OCI-LY1 (cell line): ENCODE results near the gene ZFYVE28.

Experiments used
- H2AFZ ChIP-seq: fragments of 200-600 bp; sonication (generic), shearing (Covaris generic); 2 replicates; pipeline ENCODE4 v1.6.0; 2014; ENCODE audit warnings: antibody characterized with exemption, mild to moderate bottlenecking, low read length
- H3F3A ChIP-seq: fragments of 200-600 bp; sonication (generic), shearing (Covaris generic); 2 replicates; pipeline ENCODE4 v1.6.0; 2014; ENCODE audit warnings: mild to moderate bottlenecking, antibody characterized with exemption, low read length, moderate library complexity; ENCODE audit not compliant: insufficient read depth
- H3K27ac ChIP-seq: fragments of 200-600 bp; sonication (generic); 2 replicates; pipeline ENCODE4 v1.5.1; 2014; ENCODE audit warnings: low read length, mixed run types, mild to moderate bottlenecking, low read depth; ENCODE audit not compliant: poor library complexity, severe bottlenecking
- H3K27me3 ChIP-seq: fragments of 200-600 bp; sonication (generic); 2 replicates; pipeline ENCODE4 v1.6.0; 2014; ENCODE audit warnings: antibody characterized with exemption, mild to moderate bottlenecking, low read length, moderate library complexity; ENCODE audit not compliant: insufficient read depth
- H3K36me3 ChIP-seq: fragments of 200-600 bp; sonication (generic); 2 replicates; pipeline ENCODE4 v1.6.1; 2014; ENCODE audit warnings: mild to moderate bottlenecking, antibody characterized with exemption, low read length, moderate library complexity, mixed read lengths; ENCODE audit not compliant: insufficient read depth
- H3K4me1 ChIP-seq: fragments of 200-600 bp; sonication (generic); 2 replicates; pipeline ENCODE4 v1.5.1; 2014; ENCODE audit warnings: mild to moderate bottlenecking, low read length, moderate library complexity; ENCODE audit not compliant: insufficient read depth, severe bottlenecking
- H3K4me2 ChIP-seq: fragments of 200-600 bp; sonication (generic), shearing (Covaris generic); 2 replicates; pipeline ENCODE4 v1.6.1; 2014; ENCODE audit warnings: low read length
- H3K4me3 ChIP-seq: fragments of 200-600 bp; sonication (generic); 2 replicates; pipeline ENCODE4 v1.5.1; 2014; ENCODE audit warnings: low read length, low read depth, mild to moderate bottlenecking, mixed read lengths; ENCODE audit not compliant: poor library complexity, severe bottlenecking
- H3K79me2 ChIP-seq: fragments of 200-600 bp; shearing (Covaris generic); 2 replicates; pipeline ENCODE4 v1.6.1; 2016; ENCODE audit warnings: mixed run types, low read length, mixed read lengths; ENCODE audit not compliant: insufficient read depth
- H3K9ac ChIP-seq: fragments of 200-600 bp; sonication (generic), shearing (Covaris generic); 2 replicates; pipeline ENCODE4 v1.6.1; 2014; ENCODE audit warnings: mild to moderate bottlenecking, low read length, mixed read lengths
- H3K9me2 ChIP-seq: fragments of 200-600 bp; sonication (generic), shearing (Covaris generic); 2 replicates; pipeline ENCODE4 v1.6.1; 2014; ENCODE audit warnings: low read depth, mild to moderate bottlenecking, low read length, mixed read lengths
- H3K9me3 ChIP-seq: fragments of 200-600 bp; shearing (Covaris generic); 2 replicates; pipeline ENCODE4 v1.6.1; 2014; ENCODE audit warnings: low read length, mixed read lengths
- H4K20me1 ChIP-seq: fragments of 200-600 bp; sonication (generic), shearing (Covaris generic); 2 replicates; pipeline ENCODE4 v1.6.0; 2016; ENCODE audit warnings: mild to moderate bottlenecking, low read length; ENCODE audit not compliant: insufficient read depth
- CTCF ChIP-seq: fragments of 200-600 bp; sonication (generic), shearing (Covaris generic); IDR thresholded peaks from 2 replicates; pipeline ENCODE4 v1.5.1; 2017; ENCODE audit warnings: mild to moderate bottlenecking, antibody characterized with exemption, low read length, moderate library complexity, mixed read lengths
- EZH2 ChIP-seq: fragments of 200-600 bp; sonication (generic), shearing (Covaris generic); IDR thresholded peaks from 2 replicates; pipeline ENCODE4 v1.8.0; 2017; ENCODE audit warnings: borderline replicate concordance, mixed run types, mild to moderate bottlenecking, antibody characterized with exemption, low read length, moderate library complexity, mixed read lengths

Gene ZFYVE28

GRCh38 chr4:2250357-2251072 lies 167.9 kb downstream of the ZFYVE28 start:
- TF ChIP-seq CTCF, result no peak
- TF ChIP-seq EZH2, result no peak
- Histone ChIP-seq H4K20me1 (no peaks in the 10 kb centered on the region), H3K9me3 (no peaks in the 10 kb centered on the region), H3K4me3 (no peak overlapping the region), H3K4me2 (no peak overlapping the region), H3K79me2 (no peaks in the 10 kb centered on the region), H3K9ac (no peak overlapping the region), H3K27ac (no peak overlapping the region), H3K9me2 (no peaks in the 10 kb centered on the region), H2AFZ (no peak overlapping the region), H3K4me1 (no peaks in the 10 kb centered on the region), H3F3A (no peaks in the 10 kb centered on the region), H3K27me3 (no peaks in the 10 kb centered on the region), H3K36me3 (no peaks in the 10 kb centered on the region)

GRCh38 chr4:2249526-2250356 lies 168.7 kb downstream of the ZFYVE28 start:
- Histone ChIP-seq H2AFZ (no peak overlapping the region), H3K9me2 (no peaks in the 10 kb centered on the region), H3K9ac (no peak overlapping the region), H3K27me3 (no peaks in the 10 kb centered on the region), H3K36me3 (no peaks in the 10 kb centered on the region), H4K20me1 (no peaks in the 10 kb centered on the region), H3K4me1 (no peaks in the 10 kb centered on the region), H3K27ac (no peak overlapping the region), H3K79me2 (no peaks in the 10 kb centered on the region), H3K4me3 (no peak overlapping the region), H3K9me3 (no peaks in the 10 kb centered on the region), H3K4me2 (no peak overlapping the region), H3F3A (no peaks in the 10 kb centered on the region)
- TF ChIP-seq EZH2 (no peak), CTCF (no peak)

DNA sequence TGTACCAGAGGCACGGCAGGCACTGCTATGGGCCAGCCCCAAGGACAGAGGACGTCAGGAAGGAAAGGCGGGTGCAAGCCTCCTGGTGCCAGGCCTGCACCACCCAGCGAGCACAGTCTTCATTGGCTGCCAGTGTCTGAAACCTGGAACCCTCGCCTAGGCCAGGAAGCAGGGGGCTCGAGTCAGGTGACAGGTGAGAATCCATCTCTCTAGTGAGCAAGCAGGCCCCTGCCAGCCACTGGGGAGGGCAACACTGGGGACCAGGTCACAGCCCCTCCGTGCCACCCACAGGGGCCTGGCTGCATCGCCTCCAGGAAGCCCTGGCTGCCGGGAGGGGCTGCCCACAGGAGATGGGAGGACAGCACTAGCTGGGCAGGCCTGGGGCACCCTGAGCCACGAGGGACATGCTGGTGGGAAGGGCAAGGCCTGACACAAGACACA lies 169.6 kb downstream of the ZFYVE28 start:
- Histone ChIP-seq H3F3A (no peaks in the 10 kb centered on the region), H3K9ac (no peak overlapping the region), H3K4me1 (peaks cover under 1% of the 10 kb centered on the region), H3K9me3 (no peaks in the 10 kb centered on the region), H2AFZ (no peak overlapping the region), H3K9me2 (no peaks in the 10 kb centered on the region), H3K79me2 (no peaks in the 10 kb centered on the region), H3K4me3 (no peak overlapping the region), H3K4me2 (no peak overlapping the region), H4K20me1 (no peaks in the 10 kb centered on the region), H3K36me3 (no peaks in the 10 kb centered on the region), H3K27me3 (no peaks in the 10 kb centered on the region), H3K27ac (no peak overlapping the region)
- TF ChIP-seq EZH2, result no peak
- no peak for TF ChIP-seq CTCF
